ENCODE results near the gene LRTM2.

DNA sequence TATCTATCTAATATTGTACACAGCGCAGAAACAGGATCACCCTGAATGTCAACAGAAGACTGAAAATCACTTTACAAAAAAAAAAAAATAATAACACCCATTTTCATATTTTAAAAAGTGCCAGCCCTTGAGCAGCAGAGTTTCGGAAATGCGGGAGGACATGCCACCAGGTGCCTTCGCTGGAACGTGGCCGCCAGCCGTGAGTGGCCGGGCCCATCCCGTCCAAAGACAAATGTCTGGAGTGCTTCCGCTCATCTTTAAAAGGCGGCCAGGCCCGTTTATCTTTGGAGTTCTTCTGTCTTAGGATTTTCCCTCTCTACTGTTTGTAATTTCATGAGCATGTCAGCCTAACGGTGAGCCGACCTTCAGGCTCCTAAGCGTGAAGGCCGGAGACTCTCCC lies 43.5 kb downstream of the LRTM2 start:
- TF ChIP-seq POLR2AphosphoS5 (IDR thresholded peaks at IDR 0.05; ENCODE audit: low read depth, low read length) (no peak), POLR2A (IDR thresholded peaks at IDR 0.05; ENCODE audit: low read depth, low read length) (no peak), SPI1 (IDR thresholded peaks at IDR 0.05; ENCODE audit: low read depth, low read length) (no peak), TAF1 (IDR thresholded peaks at IDR 0.05; ENCODE audit: low read depth, low read length) (no peak)
